HepG2 (cell line): ENCODE results near the gene PHF23. TPM values are rescaled to one million over a fixed set of nuclear protein-coding genes. Genes with fewer than 3 reads are reported as not detected.

Source experiments
- GABPB1 ChIP-seq: IDR thresholded peaks from 2 replicates; pipeline ENCODE4 v1.6.1; 2016; ENCODE audit warnings: mild to moderate bottlenecking, missing genetic modification reagents, moderate library complexity, missing compliant biosample characterization
- NFKB2 ChIP-seq: sonication (generic); formaldehyde crosslinking; IDR thresholded peaks from 2 replicates; pipeline ENCODE4 v1.4.0; 2020; ENCODE audit warnings: missing genetic modification reagents, borderline replicate concordance
- TEAD3 ChIP-seq: optimal IDR thresholded peaks from 2 replicates; pipeline ENCODE3; 2016; ENCODE audit warnings: borderline replicate concordance
- ZNF232 ChIP-seq: sonication (generic); formaldehyde crosslinking; IDR thresholded peaks from 2 replicates; pipeline ENCODE4 v1.4.0; 2020; ENCODE audit warnings: missing genetic modification reagents, borderline replicate concordance
- ZNF337 ChIP-seq: sonication (generic); formaldehyde crosslinking; IDR thresholded peaks from 2 replicates; pipeline ENCODE4 v1.5.1; 2020; ENCODE audit warnings: missing genetic modification reagents, low read depth, mild to moderate bottlenecking, borderline replicate concordance
- ZNF782 ChIP-seq: sonication (generic); formaldehyde crosslinking; IDR thresholded peaks from 2 replicates; pipeline ENCODE4 v1.4.0; 2020; ENCODE audit warnings: missing genetic modification reagents, mild to moderate bottlenecking, borderline replicate concordance
- ZSCAN21 ChIP-seq: sonication (generic); formaldehyde crosslinking; IDR thresholded peaks from 2 replicates; pipeline ENCODE4 v1.8.0; 2022; ENCODE audit warnings: mild to moderate bottlenecking, missing genetic modification reagents, moderate library complexity, borderline replicate concordance
- polyA plus RNA-seq, 8 experiments: library from polyadenylated mRNA; depleted of rRNA in 3 of 8; stranded (reverse) in 7 of 8; unstranded in 1 of 8; fragments of >200 nt; fragmentation: Illumina TruSeq in 4 of 8; extraction: Trizol in 4 of 8; gene quantifications; 2 replicates each; pipeline versions ENCODE4 v1.2.1 to v1.2.3, GENCODE V29; 2011 to 2016; ENCODE audit warnings: low read depth in 4 of 8, missing spikeins in 1 of 8, mixed read lengths in 1 of 8; ENCODE audit not compliant: insufficient read depth in 1 of 8
- total RNA-seq, 5 experiments: library from RNA; depleted of rRNA; stranded (reverse); fragments of >200 nt; fragmentation: Illumina TruSeq; extraction: Trizol; gene quantifications; 2 replicates each; pipeline ENCODE4 v1.2.3, GENCODE V29; 2016; ENCODE audit warnings: low read depth in 1 of 5
- TF ChIP-seq, protein P1 (sequence below), 2 experiments: sonication (generic) in 1 of 2; formaldehyde crosslinking in 1 of 2; IDR thresholded peaks; 2 replicates each; pipeline versions ENCODE4 v1.6.1 to v1.9.0; 2014 to 2022; ENCODE audit warnings: antibody characterized with exemption in 1 of 2, borderline replicate concordance in 1 of 2, inconsistent platforms in 1 of 2, low read depth in 1 of 2, missing genetic modification reagents in 1 of 2
- TF ChIP-seq, protein P2 (sequence below): sonication (generic); formaldehyde crosslinking; IDR thresholded peaks from 2 replicates; pipeline ENCODE4 v1.5.0; 2020; ENCODE audit warnings: mild to moderate bottlenecking, missing genetic modification reagents, moderate library complexity
- TF ChIP-seq, protein P3 (sequence below): sonication (generic); formaldehyde crosslinking; IDR thresholded peaks from 2 replicates; pipeline ENCODE4 v1.4.0; 2020; ENCODE audit warnings: mild to moderate bottlenecking, missing genetic modification reagents

Gene PHF23
- total and polyA plus RNA-seq, 2 of the 13 experiments (the other 11 are each of a cell fraction or from before 2014, with no cell fraction given), result 27.6 to 33.2 TPM

DNA sequence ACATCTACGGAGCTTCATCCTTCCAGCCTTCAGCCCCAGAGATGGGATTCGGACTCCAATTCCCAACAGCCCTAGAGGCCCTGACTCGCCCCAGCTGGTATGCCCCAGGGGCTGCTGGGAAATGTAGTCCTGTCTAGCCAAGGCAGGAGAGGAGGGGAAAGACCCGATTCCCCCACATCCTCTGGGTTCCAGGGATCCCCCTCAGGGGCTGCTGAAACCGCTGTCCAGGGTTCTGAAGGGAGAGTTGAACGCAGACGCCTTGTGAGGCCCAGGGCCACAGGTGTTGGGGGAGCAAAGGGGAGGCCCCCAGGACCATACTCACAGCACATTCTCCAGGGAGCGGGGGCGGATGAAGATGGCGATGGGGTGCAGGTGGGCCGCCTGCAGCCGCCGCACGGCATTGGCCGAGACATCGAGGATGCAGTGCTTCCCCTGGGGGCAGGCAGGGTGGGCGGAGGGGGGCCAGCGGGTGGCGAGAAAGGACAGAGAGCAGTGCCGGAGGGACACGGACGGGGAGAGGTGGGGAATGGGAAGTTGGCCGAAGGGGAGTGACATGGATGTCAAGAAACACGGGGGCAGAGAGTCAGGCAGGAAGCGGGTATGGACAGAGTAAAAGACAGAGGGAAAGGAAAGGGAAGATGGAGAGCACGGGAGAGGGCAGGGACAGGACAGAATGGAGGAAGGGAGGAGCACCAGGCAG lies 47.5 kb downstream of the PHF23 start (continued):
- TF ChIP-seq, protein P1, sequence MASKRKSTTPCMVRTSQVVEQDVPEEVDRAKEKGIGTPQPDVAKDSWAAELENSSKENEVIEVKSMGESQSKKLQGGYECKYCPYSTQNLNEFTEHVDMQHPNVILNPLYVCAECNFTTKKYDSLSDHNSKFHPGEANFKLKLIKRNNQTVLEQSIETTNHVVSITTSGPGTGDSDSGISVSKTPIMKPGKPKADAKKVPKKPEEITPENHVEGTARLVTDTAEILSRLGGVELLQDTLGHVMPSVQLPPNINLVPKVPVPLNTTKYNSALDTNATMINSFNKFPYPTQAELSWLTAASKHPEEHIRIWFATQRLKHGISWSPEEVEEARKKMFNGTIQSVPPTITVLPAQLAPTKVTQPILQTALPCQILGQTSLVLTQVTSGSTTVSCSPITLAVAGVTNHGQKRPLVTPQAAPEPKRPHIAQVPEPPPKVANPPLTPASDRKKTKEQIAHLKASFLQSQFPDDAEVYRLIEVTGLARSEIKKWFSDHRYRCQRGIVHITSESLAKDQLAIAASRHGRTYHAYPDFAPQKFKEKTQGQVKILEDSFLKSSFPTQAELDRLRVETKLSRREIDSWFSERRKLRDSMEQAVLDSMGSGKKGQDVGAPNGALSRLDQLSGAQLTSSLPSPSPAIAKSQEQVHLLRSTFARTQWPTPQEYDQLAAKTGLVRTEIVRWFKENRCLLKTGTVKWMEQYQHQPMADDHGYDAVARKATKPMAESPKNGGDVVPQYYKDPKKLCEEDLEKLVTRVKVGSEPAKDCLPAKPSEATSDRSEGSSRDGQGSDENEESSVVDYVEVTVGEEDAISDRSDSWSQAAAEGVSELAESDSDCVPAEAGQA (IDR thresholded peaks at IDR 0.05; ENCODE audit: low read depth), result 0 out of 2 replicates have a peak, but pooled peaks have one; percentile 58
- TF ChIP-seq, protein P1 (CRISPR knock-in tag; IDR thresholded peaks at IDR 0.05; ENCODE audit: borderline replicate concordance), result no peak
- TF ChIP-seq TEAD3 (CRISPR knock-in tag) (peak; percentile 91), GABPB1 (CRISPR knock-in tag) (peak; percentile 84), ZNF337 (CRISPR knock-in tag) (no peak), NFKB2 (no peak), ZNF232 (no peak), ZSCAN21 (no peak), ZNF782 (CRISPR knock-in tag) (no peak)
- TF ChIP-seq, protein P2, sequence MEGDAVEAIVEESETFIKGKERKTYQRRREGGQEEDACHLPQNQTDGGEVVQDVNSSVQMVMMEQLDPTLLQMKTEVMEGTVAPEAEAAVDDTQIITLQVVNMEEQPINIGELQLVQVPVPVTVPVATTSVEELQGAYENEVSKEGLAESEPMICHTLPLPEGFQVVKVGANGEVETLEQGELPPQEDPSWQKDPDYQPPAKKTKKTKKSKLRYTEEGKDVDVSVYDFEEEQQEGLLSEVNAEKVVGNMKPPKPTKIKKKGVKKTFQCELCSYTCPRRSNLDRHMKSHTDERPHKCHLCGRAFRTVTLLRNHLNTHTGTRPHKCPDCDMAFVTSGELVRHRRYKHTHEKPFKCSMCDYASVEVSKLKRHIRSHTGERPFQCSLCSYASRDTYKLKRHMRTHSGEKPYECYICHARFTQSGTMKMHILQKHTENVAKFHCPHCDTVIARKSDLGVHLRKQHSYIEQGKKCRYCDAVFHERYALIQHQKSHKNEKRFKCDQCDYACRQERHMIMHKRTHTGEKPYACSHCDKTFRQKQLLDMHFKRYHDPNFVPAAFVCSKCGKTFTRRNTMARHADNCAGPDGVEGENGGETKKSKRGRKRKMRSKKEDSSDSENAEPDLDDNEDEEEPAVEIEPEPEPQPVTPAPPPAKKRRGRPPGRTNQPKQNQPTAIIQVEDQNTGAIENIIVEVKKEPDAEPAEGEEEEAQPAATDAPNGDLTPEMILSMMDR (CRISPR knock-in tag), result no peak
- TF ChIP-seq, protein P3, sequence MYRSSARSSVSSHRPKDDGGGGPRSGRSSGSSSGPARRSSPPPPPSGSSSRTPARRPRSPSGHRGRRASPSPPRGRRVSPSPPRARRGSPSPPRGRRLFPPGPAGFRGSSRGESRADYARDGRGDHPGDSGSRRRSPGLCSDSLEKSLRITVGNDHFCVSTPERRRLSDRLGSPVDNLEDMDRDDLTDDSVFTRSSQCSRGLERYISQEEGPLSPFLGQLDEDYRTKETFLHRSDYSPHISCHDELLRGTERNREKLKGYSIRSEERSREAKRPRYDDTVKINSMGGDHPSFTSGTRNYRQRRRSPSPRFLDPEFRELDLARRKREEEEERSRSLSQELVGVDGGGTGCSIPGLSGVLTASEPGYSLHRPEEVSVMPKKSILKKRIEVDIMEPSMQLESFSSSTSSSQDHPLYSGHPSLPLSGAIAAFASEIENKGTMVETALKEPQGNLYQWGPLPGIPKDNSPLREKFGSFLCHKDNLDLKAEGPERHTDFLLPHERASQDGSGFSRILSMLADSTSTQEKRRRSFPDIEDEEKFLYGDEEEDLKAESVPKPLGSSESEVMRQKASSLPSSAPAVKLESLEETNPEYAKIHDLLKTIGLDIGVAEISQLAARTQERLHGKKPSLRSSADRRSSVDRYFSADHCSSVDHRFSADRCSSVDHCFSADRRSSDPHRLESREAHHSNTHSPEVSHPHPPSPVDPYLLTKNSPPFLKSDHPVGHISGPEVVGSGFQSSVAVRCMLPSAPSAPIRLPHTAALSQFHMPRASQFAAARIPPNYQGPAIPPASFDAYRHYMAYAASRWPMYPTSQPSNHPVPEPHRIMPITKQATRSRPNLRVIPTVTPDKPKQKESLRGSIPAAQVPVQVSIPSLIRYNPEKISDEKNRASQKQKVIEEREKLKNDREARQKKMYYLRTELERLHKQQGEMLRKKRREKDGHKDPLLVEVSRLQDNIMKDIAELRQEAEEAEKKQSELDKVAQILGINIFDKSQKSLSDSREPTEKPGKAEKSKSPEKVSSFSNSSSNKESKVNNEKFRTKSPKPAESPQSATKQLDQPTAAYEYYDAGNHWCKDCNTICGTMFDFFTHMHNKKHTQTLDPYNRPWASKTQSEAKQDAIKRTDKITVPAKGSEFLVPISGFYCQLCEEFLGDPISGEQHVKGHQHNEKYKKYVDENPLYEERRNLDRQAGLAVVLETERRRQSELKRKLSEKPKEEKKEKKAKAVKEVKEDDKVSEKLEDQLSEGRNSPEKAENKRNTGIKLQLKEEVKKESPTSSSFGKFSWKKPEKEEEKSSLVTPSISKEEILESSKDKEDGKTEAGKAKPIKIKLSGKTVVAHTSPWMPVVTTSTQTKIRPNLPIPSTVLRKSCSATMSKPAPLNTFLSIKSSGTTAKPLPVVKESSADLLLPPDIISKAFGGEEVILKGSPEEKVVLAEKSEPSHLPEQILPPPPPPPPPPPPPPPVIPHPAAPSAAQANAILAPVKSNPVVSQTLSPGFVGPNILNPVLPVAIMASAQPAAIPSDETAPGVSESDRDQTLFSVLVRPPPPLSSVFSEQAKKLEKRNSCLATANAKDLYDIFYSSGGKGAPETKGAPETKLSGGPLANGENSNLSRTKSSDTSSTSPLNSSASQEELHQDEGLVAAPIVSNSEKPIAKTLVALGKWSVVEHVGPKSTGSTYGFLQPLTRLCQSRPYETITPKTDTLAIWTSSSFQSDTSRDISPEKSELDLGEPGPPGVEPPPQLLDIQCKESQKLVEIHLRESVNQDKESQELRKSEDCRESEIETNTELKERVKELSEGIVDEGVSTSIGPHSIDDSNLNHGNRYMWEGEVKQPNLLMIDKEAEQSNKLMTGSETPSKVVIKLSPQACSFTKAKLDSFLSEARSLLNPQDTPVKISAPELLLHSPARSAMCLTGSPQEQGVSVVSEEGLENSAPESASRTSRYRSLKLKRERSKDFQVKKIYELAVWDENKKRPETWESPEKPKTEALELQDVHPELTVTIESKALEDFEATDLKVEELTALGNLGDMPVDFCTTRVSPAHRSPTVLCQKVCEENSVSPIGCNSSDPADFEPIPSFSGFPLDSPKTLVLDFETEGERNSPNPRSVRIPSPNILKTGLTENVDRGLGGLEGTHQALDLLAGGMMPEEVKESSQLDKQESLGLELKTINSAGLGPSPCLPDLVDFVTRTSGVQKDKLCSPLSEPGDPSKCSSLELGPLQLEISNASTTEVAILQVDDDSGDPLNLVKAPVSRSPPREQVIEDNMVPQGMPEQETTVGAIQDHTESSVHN (CRISPR knock-in tag), result 0 out of 2 replicates have a peak, but pooled peaks have one; percentile 44
